Right renal pelvis (tissue), 4 donors: ENCODE results near the gene TNIK. TPM values are rescaled to one million over a fixed set of nuclear protein-coding genes. Genes with fewer than 3 reads are reported as not detected.
"Not testable (repeated sequence)": the region's sequence is repeated elsewhere in the genome, so short reads cannot be mapped to it uniquely, and the experiment has no call there.

Experiments
- DNase-seq, 4 donors: peaks; one replicate each; pipeline ENCODE4 v3.0.0-alpha.2; 2013; ENCODE audit warnings: low read depth in 4 of 4, low spot score in 3 of 4, missing footprints in 1 of 4
- polyA plus RNA-seq, 4 donors: library from polyadenylated mRNA; unstranded; fragments of 120-200 nt; gene quantifications; one replicate each; pipeline ENCODE4 v1.2.1, GENCODE V29; 2013; ENCODE audit not compliant: insufficient read length in 4 of 4

TNIK gene
- polyA plus RNA-seq, 4 donors, result 16.1 to 21.5 (median 18.6) TPM

DNA sequence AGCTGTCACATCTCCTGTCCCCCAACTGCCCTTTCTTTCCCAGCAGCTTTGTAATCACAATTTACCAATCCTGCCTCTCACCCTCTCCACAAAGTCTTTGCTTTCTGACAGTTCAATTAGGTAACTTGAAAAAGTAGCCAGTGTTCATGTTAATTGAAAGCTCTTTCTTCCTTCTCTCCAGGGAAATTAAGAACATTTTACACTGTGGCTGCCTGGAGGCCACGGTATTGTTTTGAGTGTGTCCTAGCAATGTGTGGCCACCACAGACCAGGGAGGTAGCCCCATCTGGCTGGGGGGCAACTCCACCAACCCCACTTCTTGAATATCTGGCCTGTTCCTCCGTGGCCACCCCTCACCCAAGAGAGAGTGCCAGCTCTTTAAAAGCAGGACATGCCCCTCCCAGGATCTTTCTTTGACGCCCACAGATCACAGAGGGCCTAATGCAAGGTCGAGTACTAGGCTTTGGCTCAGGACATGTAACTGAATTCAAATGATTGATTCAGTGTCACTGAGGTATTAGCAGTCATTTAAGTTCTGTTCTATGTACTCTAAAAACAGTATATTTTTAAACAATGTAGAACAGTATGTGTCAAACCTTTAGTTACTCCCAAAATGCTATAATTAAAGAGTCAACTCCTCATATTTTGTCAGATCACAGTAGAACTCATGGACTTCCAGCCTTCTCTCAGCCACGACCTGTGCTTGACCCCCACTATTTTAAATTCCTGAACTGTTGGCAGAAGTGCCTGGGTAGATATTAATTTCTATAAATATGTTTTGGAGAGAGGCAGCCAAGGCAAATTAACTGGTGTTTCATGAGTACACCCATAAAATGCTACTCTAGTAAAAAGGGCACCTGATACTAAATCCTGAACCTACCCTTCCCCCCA, 164.5 kb downstream of the TNIK start:
- DNase-seq, result no peak

DNA sequence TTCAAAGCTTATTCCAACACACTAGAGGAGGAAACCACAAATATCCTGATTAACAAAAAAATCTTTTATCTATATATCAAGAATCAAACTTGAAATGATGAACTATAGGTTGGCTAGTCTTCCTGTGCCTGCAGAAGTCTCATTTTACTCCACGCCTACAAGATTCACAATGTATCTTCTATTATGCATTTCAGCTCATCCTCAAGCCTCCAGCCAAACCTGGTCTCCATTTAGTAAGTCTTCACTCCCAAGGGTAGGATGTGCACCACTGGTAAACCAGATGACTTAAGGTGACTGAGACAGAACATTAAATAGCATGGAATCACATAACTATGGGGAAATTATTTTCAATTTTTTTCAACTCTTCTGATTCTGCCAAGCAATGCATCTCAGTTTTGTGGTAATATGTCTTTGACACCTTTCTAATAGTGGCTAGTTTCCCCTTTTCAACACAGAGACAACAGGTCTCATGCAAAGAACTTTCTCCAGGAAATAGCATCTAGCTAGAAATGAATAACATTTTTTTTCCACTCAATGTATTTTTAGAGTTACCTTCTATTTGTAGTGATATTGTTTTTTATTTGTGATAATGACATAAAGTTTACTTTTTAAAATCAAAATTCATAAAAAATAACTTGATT, 166.9 kb downstream of the TNIK start:
- no peak for DNase-seq

DNA sequence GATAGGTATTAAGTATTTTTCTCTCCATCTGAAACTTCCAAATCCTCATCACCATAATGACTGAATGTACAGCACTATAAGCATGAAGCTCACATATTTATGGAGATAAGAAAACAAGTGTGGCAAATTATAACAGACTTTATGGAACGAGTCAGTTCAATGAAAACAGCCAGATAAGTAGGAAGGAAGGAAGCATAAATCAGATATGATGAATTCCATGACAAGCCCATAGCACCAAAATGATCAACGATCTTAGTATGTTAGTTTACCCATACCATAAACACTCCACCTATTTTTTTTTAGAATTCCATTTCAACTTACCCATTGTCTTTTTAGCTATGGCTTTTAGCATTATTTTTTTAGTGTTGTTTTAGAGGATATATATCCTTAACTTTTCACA, 169.5 kb downstream of the TNIK start:
- DNase-seq, result no peak

DNA sequence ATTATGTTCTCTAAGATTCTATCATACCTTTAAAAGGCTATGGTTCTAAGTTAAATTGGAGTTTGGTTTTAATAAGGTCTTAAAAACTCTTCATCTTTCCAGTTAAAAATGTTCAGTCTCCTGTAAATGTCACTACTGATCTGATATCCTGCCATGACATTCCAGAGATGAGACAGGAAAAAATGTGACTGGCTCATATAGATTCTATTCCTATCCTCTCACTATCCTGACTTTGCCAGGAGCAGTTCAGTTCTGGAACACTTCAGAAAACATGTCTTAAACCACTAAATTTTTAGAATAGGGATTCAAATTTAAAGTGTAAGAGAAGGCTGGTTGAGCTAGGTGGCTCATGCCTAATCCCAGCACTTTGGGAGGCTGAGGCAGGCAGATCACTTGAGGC, 170.9 kb downstream of the TNIK start:
- no peak for DNase-seq

DNA sequence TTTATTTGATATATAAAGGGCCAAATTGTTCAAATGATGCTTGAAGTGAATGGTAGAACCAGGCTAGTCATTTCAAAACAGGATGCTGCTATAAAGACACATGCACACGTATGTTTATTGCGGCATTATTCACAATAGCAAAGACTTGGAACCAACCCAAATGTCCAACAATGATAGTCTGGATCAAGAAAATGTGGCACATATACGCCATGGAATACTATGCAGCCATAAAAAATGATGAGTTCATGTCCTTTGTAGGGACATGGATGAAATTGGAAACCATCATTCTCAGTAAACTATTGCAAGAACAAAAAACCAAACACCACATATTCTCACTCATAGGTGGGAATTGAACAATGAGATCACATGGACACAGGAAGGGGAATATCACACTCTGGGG, 172.4 kb downstream of the TNIK start:
- not testable (repeated sequence) for DNase-seq

DNA sequence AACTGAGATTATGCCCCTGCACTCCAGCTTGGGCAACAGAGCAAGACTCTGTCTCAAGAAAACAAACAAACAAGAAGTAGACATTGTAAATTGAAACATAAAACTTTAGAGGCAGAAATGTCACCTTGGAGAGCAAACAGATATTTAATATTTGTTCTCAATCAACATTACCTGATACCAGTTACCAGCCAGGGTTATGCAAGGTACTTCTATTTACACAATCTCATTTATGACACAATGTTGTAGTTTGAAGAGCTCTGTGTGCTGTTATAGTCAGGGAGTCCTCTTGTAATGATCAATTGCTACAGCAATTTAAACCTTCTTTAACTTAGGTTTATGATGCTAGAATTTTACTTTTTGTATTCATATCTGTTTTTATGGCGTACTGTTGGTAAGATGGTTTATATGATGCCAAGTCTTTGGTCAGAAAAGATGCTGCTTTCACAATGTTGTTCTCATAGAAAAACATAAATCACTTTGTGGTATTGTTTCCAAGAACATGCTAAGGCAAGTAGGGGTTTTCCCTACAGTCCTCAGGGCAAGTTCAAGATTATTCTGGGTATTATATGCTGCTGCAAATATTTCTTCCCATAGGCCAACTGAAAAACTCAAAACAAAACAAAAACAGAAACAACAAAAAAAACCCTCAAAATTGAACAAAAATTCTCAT, 173.5 kb downstream of the TNIK start:
- DNase-seq, result no peak

DNA sequence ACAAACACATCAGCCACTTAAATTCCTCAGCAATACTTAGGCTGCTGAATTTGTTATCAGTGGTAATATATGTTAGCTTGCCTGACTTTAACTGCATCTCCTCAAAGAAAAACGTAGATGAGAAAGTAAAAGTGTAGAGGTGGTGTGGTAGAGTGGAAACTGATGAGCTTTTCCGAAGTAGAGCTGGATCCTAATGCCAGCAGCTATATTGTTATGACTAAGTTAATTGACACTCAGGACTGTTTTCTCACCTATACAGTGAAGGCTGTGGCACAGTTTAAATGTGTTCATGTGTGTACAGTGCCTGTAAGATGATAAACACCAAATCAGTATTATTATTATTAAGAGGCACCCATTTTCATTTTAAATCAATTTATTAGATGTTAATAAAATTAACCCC, 174.9 kb downstream of the TNIK start:
- no peak for DNase-seq

DNA sequence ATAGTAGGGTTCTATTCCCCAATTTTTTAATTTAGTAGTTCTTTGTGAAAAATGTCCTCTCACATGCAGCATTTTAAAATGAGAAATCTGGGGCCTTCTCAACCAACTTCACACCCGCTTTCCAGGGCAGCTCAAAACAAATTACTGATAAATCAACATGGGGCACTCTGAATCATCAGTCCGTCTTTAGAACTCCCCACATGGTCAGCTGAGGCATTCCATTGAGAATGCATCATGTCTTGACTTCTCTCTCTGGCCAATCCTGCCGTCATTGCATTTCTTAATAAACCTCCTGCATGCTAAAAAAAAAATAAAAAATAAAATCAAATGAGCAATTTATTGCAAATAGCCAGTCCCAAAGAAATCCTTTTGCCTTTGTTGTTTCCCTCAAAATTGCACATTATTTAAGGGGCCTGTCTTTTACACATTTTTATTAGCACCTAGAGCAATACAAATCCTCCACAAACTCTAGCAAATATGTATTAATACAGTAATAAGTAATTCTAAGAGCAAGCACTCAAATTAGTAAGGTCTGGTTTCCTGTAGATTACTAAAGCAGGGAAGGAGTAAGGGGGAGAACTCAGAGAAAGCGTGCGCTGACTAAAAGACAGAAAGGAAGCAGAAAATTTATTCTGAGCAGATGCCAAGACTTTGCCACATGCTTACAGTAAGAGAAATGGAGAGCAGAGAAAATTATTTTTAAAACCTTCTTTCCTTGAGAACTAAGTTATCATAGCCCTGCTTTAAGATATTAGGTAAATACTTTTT, 175.7 kb downstream of the TNIK start:
- no peak for DNase-seq

DNA sequence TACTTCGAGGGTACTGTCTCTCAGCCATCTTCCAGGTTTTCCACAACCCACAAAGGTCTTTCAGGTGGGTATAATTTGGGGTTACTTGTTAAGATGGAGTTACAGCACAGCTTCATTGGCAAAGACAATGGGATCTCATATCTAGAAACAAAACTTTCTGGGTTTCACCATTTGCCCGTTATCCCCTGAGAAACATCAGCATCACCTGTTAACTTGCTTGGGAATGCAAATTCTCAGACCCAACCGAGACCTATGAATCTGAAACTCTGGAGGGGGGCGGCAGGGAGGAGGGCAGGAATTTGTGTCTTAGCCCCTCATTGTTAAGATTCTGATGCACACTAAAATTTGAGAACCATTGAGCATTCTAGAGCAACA, 176.4 kb downstream of the TNIK start:
- DNase-seq, result no peak

DNA sequence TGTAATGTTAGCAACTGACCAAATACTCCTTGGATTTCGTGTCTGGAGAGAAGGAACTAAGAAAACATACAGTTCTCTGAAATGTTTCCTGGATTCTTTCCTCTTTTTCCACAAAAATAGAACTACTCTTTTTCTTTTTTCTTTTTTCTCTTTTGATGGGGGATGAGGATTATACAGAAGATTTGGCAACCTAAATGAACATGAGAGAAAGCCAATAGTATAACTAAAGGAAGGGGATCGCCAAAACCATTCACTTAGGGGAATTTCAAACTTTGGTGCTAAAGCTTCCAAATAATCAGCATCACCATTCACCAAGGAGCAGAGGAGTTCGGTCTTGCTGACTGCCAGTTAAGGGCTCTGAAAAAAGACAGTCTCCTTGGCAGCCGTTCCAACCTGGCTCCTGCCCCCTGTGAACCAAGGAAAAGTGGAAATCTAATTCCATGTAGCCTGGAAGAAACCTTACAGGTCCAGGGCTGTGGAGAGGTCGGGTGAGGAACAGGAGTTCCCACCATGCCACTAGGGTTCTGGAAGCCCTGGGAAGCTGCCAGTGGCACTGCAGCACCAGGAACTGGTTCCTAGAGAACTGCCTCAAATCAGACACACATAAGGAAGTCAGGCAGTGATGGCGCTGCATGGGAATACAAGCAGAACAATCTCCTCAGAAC, 176.9 kb downstream of the TNIK start:
- no peak for DNase-seq

DNA sequence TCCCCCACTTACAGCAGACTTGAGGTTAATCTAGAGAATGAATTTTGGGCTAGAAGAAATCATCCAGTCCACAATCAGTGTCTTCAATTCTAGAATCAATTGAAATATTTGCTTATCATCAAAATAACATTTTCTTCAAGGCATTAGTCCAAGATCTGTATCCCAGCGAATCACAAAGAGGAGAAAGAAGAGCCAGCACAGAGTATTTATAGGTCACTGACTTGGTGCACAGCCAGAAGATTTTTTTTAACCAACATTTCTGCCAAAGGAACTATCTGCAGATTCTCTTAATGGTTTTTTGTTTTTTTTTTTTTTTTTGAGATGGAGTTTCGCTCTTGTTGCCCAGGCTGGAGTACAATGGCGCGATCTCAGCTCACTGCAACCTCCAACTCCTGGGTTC, 178.2 kb downstream of the TNIK start:
- DNase-seq, result no peak

DNA sequence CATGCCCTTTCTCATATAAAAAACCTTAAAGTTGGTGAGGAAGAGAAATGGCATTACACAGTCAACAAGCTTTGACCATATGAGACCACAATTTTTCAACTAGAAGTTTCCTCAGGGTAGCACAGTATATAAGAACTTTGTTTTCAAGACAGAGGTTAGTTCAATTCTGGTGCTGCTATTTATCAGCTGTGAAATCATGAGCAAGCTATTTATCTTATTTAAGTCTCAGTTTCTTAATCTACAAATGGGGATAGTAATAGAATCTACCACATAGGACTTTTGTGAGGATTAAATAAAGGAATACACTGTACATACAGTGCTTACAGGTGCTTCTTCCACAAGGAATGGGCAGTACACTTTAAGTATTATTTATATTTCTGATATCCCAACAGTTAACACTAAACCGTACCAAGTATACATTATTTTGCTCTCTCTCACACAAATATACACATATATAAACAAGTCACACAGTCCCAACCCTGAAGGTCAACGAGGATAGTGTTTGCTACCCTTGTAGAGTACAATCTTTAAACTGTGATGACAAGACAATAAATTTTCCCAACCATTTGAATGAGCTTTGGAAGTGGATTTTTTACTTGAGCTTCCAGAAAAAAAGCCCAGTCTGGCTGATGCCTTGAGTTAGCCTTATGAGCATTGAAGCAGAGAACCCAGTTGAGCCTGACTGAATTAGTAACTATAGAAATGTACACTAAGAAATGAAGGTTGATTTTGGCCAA, 178.8 kb downstream of the TNIK start:
- no peak for DNase-seq

DNA sequence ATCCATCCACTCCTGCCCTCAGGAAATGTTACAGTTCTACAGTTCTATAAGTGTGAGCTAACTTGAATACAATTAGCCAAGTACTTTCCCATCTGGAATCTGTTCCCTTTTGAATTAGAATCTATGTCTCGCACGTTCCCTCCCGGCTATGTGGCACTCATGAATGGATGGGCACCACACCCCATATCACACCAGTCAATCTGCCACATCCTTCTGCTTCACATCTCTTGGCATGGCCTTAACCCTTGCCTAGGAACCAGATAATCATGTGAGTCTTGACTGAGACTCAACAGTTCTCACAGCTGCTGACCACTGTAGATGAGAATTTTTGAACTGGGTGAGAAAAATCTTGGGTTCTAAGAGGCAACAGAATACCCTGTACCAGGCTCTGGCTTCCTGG, 180.2 kb downstream of the TNIK start:
- no peak for DNase-seq

DNA sequence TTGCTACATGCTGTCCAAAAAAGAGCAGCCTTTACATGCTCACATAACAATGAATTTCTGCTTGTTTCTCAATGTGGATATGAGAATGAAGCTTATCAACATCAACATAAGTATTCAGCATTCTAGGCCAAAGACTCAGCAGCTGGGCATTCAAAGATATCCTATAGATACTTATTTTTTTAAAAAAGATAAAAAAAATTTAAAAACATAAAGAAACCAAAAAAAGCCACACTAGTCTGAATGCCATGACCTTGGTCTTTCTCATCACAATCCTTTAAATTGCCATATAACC, 182.0 kb downstream of the TNIK start:
- DNase-seq, result no peak

DNA sequence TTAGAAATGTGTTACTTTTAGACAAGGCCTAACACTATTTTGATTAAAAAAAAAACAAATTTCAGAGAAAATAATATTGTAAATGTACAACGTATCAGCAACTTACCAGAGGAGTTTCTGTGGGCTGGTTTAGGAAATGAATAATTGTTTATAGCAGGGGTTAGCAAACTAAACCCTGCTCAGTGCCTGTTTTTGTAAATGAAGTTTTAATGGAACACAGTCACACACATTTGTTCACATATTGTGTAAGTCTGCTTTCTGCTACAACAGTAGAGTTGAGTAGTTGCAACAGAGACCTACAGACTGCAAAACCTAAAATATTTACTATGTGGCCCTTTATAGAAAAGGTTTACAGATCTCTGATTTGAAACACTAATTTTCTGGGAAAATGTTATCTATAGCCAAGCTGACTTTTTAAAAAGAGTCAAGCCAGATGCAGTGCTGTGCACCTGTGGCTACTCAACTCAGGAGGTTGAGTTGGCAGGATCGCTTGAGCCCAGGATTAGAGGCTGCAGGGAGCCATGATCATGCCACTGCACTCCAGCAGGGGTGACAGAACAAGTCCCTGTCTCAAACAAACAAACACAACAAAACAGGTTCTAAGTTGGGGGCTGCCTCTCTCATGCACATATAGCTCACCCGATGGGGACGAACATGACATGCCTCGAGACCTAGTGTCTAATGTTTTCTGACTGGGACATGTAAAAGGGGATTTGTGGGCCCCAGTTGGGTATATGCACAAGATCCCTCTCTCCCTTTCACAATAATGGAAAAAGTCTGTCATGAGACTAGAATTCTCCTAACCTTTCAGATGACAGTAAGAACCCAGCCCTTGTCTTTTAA, 182.5 kb downstream of the TNIK start:
- DNase-seq, result no peak

DNA sequence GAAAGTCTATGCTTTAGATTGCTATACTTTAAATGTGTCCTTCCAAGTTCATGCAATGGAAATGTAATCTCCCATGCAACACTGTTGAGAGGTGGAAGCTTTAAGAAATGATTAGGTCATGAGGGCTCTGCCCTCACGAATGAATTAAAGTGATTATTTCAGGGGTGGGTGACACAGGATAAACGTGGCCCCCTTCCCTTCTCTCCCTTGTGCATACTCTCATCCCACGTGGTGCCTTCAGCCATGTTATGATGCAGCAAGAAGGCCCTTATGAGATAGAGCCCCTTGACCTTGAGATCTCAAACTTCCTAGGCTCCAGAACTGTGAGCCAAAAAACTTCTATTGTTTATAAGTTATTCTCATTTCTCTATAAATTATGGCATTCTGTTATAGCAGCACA, 183.3 kb downstream of the TNIK start:
- no peak for DNase-seq

DNA sequence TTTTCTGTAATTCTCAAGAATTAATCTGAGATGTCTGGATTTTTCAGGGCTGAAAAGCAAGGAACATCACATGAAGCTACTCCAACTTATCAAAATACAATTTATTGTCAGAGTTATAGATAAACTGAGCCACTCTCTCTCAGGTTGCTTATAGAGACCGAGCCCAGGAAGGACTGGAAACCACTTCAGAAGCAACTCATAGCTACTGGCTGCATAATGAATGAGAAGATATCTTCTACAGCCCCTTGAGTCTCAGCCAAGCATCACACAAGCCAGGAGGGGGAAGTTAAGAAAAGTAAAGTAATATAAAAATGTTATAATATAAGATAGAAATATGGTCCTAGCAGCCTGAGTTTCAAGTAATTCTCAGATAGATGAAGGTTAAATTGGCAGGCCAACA, 186.0 kb downstream of the TNIK start:
- no peak for DNase-seq

DNA sequence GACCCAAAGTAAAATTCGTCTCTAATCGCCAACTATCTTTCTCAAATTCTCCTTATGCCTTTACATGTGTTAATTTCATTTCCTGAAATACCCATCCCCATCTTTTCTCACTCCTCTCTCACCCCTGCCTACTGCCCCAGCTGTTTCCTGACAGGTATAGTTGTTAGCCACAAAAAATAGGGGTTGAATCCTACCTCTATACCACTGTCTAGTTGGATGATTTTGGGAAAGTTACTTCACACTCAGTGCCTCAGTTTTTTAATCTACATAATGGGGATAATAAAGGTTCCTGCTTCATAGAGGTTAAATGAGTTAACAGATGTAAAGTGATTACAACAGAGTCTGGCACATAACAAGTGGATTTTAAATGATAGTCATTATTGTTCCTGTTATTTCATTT, 189.7 kb downstream of the TNIK start:
- DNase-seq, result no peak

DNA sequence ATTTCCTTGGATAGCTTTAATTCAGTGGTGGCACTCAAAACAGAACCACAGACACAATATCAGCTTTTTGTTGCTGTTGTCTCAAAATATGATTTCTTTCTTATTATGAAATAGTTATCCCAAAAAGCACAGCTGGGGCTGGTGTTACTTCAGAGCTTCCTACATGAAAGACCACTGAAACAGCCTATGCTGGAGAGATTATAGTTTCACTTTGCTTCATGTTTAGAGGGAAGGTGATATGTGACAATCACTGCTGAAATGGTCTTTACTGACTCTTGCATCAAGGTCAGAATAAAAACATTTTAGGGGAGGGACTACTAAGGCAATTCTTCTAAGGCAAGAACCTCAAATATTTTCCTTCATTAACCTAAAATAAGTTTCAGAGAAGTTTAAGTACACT, 190.7 kb downstream of the TNIK start:
- no peak for DNase-seq
